Left lung (tissue), 10 donors: ENCODE data around the gene TXNDC5. TPM values are rescaled to one million over a fixed set of nuclear protein-coding genes. Genes with fewer than 3 reads are reported as not detected.
A peak's percentile ranks its signal among the peaks of the same experiment; 100 is the strongest.

Experiments
- ATAC-seq: fragments of 200-7000 bp; cut with Tn5 transposase; one replicate; pipeline ENCODE4 v1.9.1; 2020; ENCODE audit warnings: moderate library complexity
- DNase-seq, 4 donors: peaks; one replicate each; pipeline ENCODE4 v3.0.0-alpha.2; 2013 to 2020
- H3K27ac ChIP-seq, 2 donors: fragments of 200-600 bp; sonication (generic) in 1 of 2; one replicate each; pipeline versions ENCODE4 v1.5.0 to v1.8.0; 2020 to 2021
- H3K27me3 ChIP-seq, 2 donors: fragments of 200-600 bp; sonication (generic) in 1 of 2; one replicate each; pipeline versions ENCODE4 v1.5.0 to v1.8.0; 2020 to 2021
- H3K36me3 ChIP-seq, 2 donors: fragments of 200-600 bp; sonication (generic) in 1 of 2; one replicate each; pipeline versions ENCODE4 v1.5.0 to v1.8.0; 2020 to 2021
- H3K4me1 ChIP-seq, 2 donors: fragments of 200-600 bp; one replicate each; pipeline ENCODE4 v1.8.0; 2021
- H3K4me3 ChIP-seq, 2 donors: fragments of 200-600 bp; sonication (generic) in 1 of 2; one replicate each; pipeline versions ENCODE4 v1.5.0 to v1.8.0; 2020 to 2021; ENCODE audit warnings: mild to moderate bottlenecking in 1 of 2
- H3K9me3 ChIP-seq, 2 donors: fragments of 200-600 bp; sonication (generic) in 1 of 2; one replicate each; pipeline versions ENCODE4 v1.5.0 to v1.8.0; 2020 to 2021
- CTCF ChIP-seq, 2 donors: fragments of 200-600 bp; sonication (generic) in 1 of 2; IDR thresholded peaks; one replicate each; pipeline versions ENCODE4 v1.5.0 to v1.8.0; 2021; ENCODE audit warnings: antibody characterized with exemption in 2 of 2
- intact Hi-C, 2 donors: fragments of 100-400 bp; cut with DNase I; formaldehyde crosslinking; loops; one replicate each; pipeline versions ENCODE4 v1.11.2 to v1.14.2; 2022
- polyA plus RNA-seq, 6 donors: library from polyadenylated mRNA; unstranded; fragments of 120-200 nt; gene quantifications; one replicate each; pipeline ENCODE4 v1.2.1, GENCODE V29; 2013; ENCODE audit not compliant: insufficient read length in 6 of 6
- total RNA-seq, 2 donors: library from RNA; stranded (reverse); fragmentation: NEBNext Ultra II Directional; extraction: Animal tissue kit (Norgen Biotek cat#: 25700); gene quantifications; one replicate each; pipeline ENCODE4 v1.2.1, GENCODE V29; 2021
- donor health status: DM: no; HTN: yes; CAD: no.
- donor health status: DM: no; HTN: no; CAD: no.

Gene TXNDC5
- total and polyA plus RNA-seq, 8 donors, result 93.2 to 224 (median 115) TPM

GRCh38 chr6:7922596-7922995 is 12.0 kb upstream of the TXNDC5 start:
- Histone ChIP-seq H3K4me3 (no peak overlapping the region), H3K27ac (no peak overlapping the region), H3K4me1 (no peaks in the 10 kb centered on the region), H3K27me3 (no peaks in the 10 kb centered on the region), H3K9me3 (peaks cover 0 to 7% of the 10 kb centered on the region in 2 donors), H3K36me3 (no peaks in the 10 kb centered on the region)
- ATAC-seq (no peak), DNase-seq (peak in 1 of 4 donors; percentile 62)
- intact Hi-C loops, result no loop called here
- no peak for TF ChIP-seq CTCF (IDR thresholded peaks at IDR 0.05)

- H3K27ac ChIP-seq, result no peak overlapping the region
- H3K4me1 ChIP-seq, result no peaks in the 10 kb centered on the region
- ATAC-seq, result no peak
- no peaks in the 10 kb centered on the region for H3K36me3 ChIP-seq
- H3K9me3 ChIP-seq, result peaks cover 0 to 7% of the 10 kb centered on the region in 2 donors
- H3K27me3 ChIP-seq, result no peaks in the 10 kb centered on the region
- intact Hi-C loops, result no loop called here
- no peak for TF ChIP-seq CTCF (IDR thresholded peaks at IDR 0.05)
- DNase-seq, result peak in 1 of 4 donors; percentile 53
- H3K4me3 ChIP-seq, result no peak overlapping the region
These were observed 11.1 kb upstream of the TXNDC5 start for GRCh38 chr6:7921632-7922092.

GRCh38 chr6:7921046-7921445 is 10.5 kb upstream of the TXNDC5 start:
- H3K27ac ChIP-seq, result no peak overlapping the region
- ATAC-seq (no peak), DNase-seq (no peak)
- H3K36me3 ChIP-seq, result no peaks in the 10 kb centered on the region
- no peaks in the 10 kb centered on the region for H3K27me3 ChIP-seq
- H3K9me3 ChIP-seq, result peaks cover 0 to 6% of the 10 kb centered on the region in 2 donors
- intact Hi-C loops, result no loop called here
- no peaks in the 10 kb centered on the region for H3K4me1 ChIP-seq
- TF ChIP-seq CTCF (IDR thresholded peaks at IDR 0.05), result no peak
- H3K4me3 ChIP-seq, result no peak overlapping the region

- H3K27ac ChIP-seq, result no peak overlapping the region
- ATAC-seq (no peak), DNase-seq (no peak)
- no peak overlapping the region for H3K4me3 ChIP-seq
- no peaks in the 10 kb centered on the region for H3K36me3 ChIP-seq
- no peak for TF ChIP-seq CTCF (IDR thresholded peaks at IDR 0.05)
- intact Hi-C loops, result no loop called here
- H3K4me1 ChIP-seq, result no peaks in the 10 kb centered on the region
- no peaks in the 10 kb centered on the region for H3K9me3 ChIP-seq
- H3K27me3 ChIP-seq, result no peaks in the 10 kb centered on the region
These were observed 9.8 kb upstream of the TXNDC5 start for GRCh38 chr6:7920425-7920824.

- ATAC-seq, result no peak
- intact Hi-C loops, result loop anchor here in 1 of 2 donors (10.0 kb wide), 1 partner anchor 75 kb away; no protein-coding TSS in a partner anchor
- Histone ChIP-seq H3K27ac (no peak overlapping the region), H3K36me3 (no peaks in the 10 kb centered on the region), H3K4me3 (no peak overlapping the region), H3K4me1 (no peaks in the 10 kb centered on the region), H3K27me3 (no peaks in the 10 kb centered on the region), H3K9me3 (no peaks in the 10 kb centered on the region)
- no peak for DNase-seq
- TF ChIP-seq CTCF (IDR thresholded peaks at IDR 0.05), result no peak
These were observed 9.3 kb upstream of the TXNDC5 start for GRCh38 chr6:7919871-7920270.
